ENCODE measurements around the gene PRRC2C. TPM values are rescaled to one million over a fixed set of nuclear protein-coding genes. Genes with fewer than 3 reads are reported as not detected.

The PRRC2C gene
- total RNA-seq, 4 donors from 2014 or later, result 61.7 to 125 (median 94.9) TPM

DNA sequence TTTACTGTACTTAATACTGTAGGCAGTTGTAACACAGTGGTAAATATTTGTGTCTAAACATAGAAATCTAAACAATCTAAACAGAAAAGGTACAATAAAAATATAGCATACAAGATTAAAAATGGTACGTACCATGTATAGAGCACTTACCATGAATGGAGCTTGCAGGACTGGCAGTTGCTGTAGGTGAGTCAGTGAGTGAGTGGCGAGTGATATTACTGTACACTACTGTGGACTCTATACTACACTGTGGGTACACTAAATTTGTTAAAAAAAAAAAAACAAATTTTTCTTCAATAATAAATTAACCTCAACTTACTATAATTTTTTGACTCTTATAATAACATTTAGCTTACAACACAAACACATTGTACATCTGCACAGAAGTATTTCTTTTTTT is 97.3 kb downstream of the PRRC2C start:
- TF ChIP-seq EP300 (IDR thresholded peaks at IDR 0.05; ENCODE audit: low read depth), result no peak
- H3K4me3 ChIP-seq, result no peak overlapping the region
- 94 to 95% methylated on average over 2 of the region's 2 CpGs for WGBS, 2 donors (ENCODE audit: low coverage in 1 of 2)
- no peak overlapping the region for H3K27ac ChIP-seq
- no peaks in the 10 kb centered on the region for H3K4me1 ChIP-seq
- no peaks in the 10 kb centered on the region for H3K9me3 ChIP-seq
- peaks cover 0 to 73% (median 24%) of the 10 kb centered on the region in 4 donors for H3K36me3 ChIP-seq
- in situ Hi-C loops (cut with MboI; ENCODE audit: low pct_ligation_motif_present in 1 of 4, low pct_unique_long_range_greater_than_20kb in 1 of 4, low sequenced_read_pairs in 3 of 4) (no loop called here), intact Hi-C loops (cut with DNase I; ENCODE audit: low total_unique reads) (no loop called here)
- no peaks in the 10 kb centered on the region for H3K27me3 ChIP-seq
- DNase-seq, result no peak

- intact Hi-C loops (cut with DNase I; ENCODE audit: low total_unique reads), result no loop called here
- Histone ChIP-seq H3K36me3 (peaks cover 0 to 73% (median 25%) of the 10 kb centered on the region in 4 donors), H3K9me3 (no peaks in the 10 kb centered on the region), H3K4me1 (no peaks in the 10 kb centered on the region), H3K27me3 (no peaks in the 10 kb centered on the region), H3K27ac (no peak overlapping the region), H3K4me3 (no peak overlapping the region)
- no peak for DNase-seq
- TF ChIP-seq POLR2A (IDR thresholded peaks at IDR 0.05) (no peak), CTCF (IDR thresholded peaks at IDR 0.05) (no peak)
- 71% methylated on average over 1 of the region's 1 CpG; no CpG with 5 or more reads in 1 of the 2 donors for whole genome bisulfite sequencing, 2 donors (ENCODE audit: low coverage in 1 of 2)
- in situ Hi-C loops (cut with MboI; ENCODE audit: low pct_ligation_motif_present in 1 of 4, low pct_unique_long_range_greater_than_20kb in 1 of 4, low sequenced_read_pairs in 3 of 4), result no loop called here
These were observed 98.4 kb downstream of the PRRC2C start for GRCh38 chr1:171583591-171584201.

DNA sequence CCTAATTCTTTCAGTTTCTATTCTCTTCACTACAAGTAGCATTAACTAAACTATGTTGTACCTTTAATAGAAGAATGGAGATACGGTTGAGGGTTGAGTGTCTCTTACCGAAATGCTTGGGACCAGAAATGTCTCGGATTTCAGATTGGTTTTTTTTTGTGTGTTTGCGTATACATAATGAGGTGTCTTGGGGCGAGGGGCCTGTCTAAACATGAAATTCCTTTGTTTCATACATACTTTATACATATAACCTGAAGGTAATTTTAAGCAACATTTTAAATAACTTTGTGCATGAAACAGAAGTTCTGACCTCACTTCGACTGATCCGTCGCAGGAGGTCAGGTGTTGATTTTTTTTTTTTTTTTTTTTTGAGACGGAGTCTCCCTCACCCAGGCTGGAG is 100.4 kb downstream of the PRRC2C start:
- no peak overlapping the region for H3K27ac ChIP-seq
- no peak overlapping the region for H3K4me3 ChIP-seq
- intact Hi-C loops (cut with DNase I; ENCODE audit: low total_unique reads), result no loop called here
- H3K4me1 ChIP-seq, result no peaks in the 10 kb centered on the region
- DNase-seq, result no peak
- WGBS, 2 donors (ENCODE audit: low coverage in 1 of 2), result 90 to 92% methylated on average over 8 to 9 of the region's 9 CpGs
- H3K9me3 ChIP-seq, result no peaks in the 10 kb centered on the region
- H3K36me3 ChIP-seq, result peaks cover 0 to 76% (median 27%) of the 10 kb centered on the region in 4 donors
- TF ChIP-seq POLR2A (IDR thresholded peaks at IDR 0.05) (no peak), CTCF (IDR thresholded peaks at IDR 0.05) (no peak), POLR2AphosphoS5 (IDR thresholded peaks at IDR 0.05) (no peak), EP300 (IDR thresholded peaks at IDR 0.05; ENCODE audit: low read depth) (no peak)
- in situ Hi-C loops (cut with MboI; ENCODE audit: low pct_ligation_motif_present in 1 of 4, low pct_unique_long_range_greater_than_20kb in 1 of 4, low sequenced_read_pairs in 3 of 4), result no loop called here
- no peaks in the 10 kb centered on the region for H3K27me3 ChIP-seq

DNA sequence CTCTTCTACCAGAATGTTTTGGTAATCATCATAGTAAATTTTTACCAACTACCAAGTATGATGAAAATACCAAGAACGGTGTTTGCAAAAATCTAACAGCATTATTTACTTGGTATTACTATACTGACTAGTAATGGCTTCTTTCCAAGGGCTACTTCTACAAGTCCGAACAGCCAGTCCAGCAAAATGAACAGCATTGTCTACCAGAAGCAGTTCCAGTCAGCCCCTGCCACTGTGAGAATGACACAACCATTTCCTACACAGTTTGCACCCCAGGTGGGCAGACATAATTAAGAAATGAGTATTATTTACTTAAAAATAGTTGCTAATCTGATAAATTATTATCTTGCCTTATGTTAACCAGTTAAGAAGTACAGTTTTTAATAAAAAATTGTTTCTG is 102.9 kb downstream of the PRRC2C start:
- Histone ChIP-seq H3K36me3 (peaks cover 0 to 81% (median 38%) of the 10 kb centered on the region in 4 donors), H3K9me3 (no peaks in the 10 kb centered on the region), H3K27ac (no peak overlapping the region), H3K4me1 (no peaks in the 10 kb centered on the region), H3K27me3 (no peaks in the 10 kb centered on the region), H3K4me3 (no peak overlapping the region)
- 94 to 95% methylated on average over 2 of the region's 2 CpGs for WGBS, 2 donors (ENCODE audit: low coverage in 1 of 2)
- intact Hi-C loops (cut with DNase I; ENCODE audit: low total_unique reads) (no loop called here), in situ Hi-C loops (cut with MboI; ENCODE audit: low pct_ligation_motif_present in 1 of 4, low pct_unique_long_range_greater_than_20kb in 1 of 4, low sequenced_read_pairs in 3 of 4) (no loop called here)
- DNase-seq, result no peak
- TF ChIP-seq CTCF (IDR thresholded peaks at IDR 0.05), result no peak
- TF ChIP-seq POLR2AphosphoS5 (IDR thresholded peaks at IDR 0.05), result no peak

DNA sequence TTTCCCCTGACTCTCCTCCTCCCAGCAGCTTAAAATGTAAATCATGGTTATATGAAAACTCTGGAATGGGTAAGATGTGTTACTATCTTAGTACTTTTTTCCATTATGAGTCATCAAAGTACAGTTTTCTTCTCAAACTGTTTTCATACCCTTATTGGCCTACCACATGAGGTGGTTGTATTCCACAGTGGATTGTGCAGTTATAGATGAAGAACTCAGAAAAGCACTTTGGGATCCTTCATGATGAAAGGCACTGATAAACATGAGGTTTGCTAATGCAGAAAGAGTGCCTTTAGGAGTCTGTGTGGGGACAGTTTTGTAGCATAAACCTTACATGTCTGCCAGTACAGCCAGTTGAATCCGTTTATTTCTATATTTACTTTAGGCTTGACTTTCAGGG is 104.7 kb downstream of the PRRC2C start:
- TF ChIP-seq POLR2A (IDR thresholded peaks at IDR 0.05), result no peak
- TF ChIP-seq POLR2AphosphoS5 (IDR thresholded peaks at IDR 0.05), result no peak
- no peak for TF ChIP-seq CTCF (IDR thresholded peaks at IDR 0.05)
- no peak for TF ChIP-seq EP300 (IDR thresholded peaks at IDR 0.05; ENCODE audit: low read depth)
- Histone ChIP-seq H3K36me3 (peaks cover 0 to 74% (median 36%) of the 10 kb centered on the region in 4 donors), H3K4me1 (no peaks in the 10 kb centered on the region), H3K27ac (no peak overlapping the region), H3K27me3 (no peaks in the 10 kb centered on the region), H3K4me3 (no peak overlapping the region), H3K9me3 (no peaks in the 10 kb centered on the region)
- intact Hi-C loops (cut with DNase I; ENCODE audit: low total_unique reads) (no loop called here), in situ Hi-C loops (cut with MboI; ENCODE audit: low pct_ligation_motif_present in 1 of 4, low pct_unique_long_range_greater_than_20kb in 1 of 4, low sequenced_read_pairs in 3 of 4) (no loop called here)
- WGBS, 2 donors (ENCODE audit: low coverage in 1 of 2), result 64 to 67% methylated on average over 1 of the region's 1 CpG
- no peak for DNase-seq
